Spleen (tissue), 7 donors: ENCODE data around the gene STKLD1.

Experiments
- CTCF ChIP-seq, 11 experiments: fragments of 200-600 bp in 7 of 11; fragments of 450-650 bp in 4 of 11; sonication (generic) in 4 of 11; IDR thresholded peaks in 8 of 11; conservative IDR thresholded peaks in 3 of 11; 1 replicate in 7 of 11; 2 replicates in 4 of 11; pipeline versions ENCODE4 v1.4.0 to v1.8.0; 2016 to 2021; ENCODE audit warnings: antibody characterized with exemption in 11 of 11, inconsistent platforms in 4 of 11, mild to moderate bottlenecking in 1 of 11
- POLR2A ChIP-seq, 3 donors: fragments of 450-650 bp; IDR thresholded peaks; one replicate each; pipeline ENCODE4 v1.5.1; 2017; ENCODE audit warnings: antibody characterized with exemption in 3 of 3, mild to moderate bottlenecking in 1 of 3
- POLR2AphosphoS5 ChIP-seq, 3 donors: sonication (generic); formaldehyde crosslinking; IDR thresholded peaks; one replicate each; pipeline ENCODE4 v1.5.1; 2017; ENCODE audit warnings: antibody characterized with exemption in 3 of 3
- donor health status: DM: no; HTN: no; CAD: no; lungs with moderate emphysema.
- donor health status: DM: no; HTN: no; CAD: no.
- donor health status: DM: no; HTN: no; CAD: no.

- TF ChIP-seq POLR2A (IDR thresholded peaks at IDR 0.05) (no peak), CTCF (IDR thresholded peaks at IDR 0.05 in 8 of 11, conservative IDR thresholded peaks at IDR 0.05 in 3 of 11) (no peak), POLR2AphosphoS5 (IDR thresholded peaks at IDR 0.05) (peak in 2 of 3 donors; percentile 8 to 46)
These were observed 21.7 kb downstream of the STKLD1 start for GRCh38 chr9:133397895-133398294.
